ENCODE results near the gene SPRED2.

- TF ChIP-seq HDAC2 (IDR thresholded peaks at IDR 0.05; ENCODE audit: borderline replicate concordance in 1 of 2, low read depth in 2 of 2, low read length in 2 of 2) (no peak), SUZ12 (IDR thresholded peaks at IDR 0.05; ENCODE audit: low read length) (no peak), CTCF (IDR thresholded peaks at IDR 0.05; ENCODE audit: control extremely low read depth in 1 of 3, insufficient read depth in 1 of 3, low read depth in 1 of 3, low read length in 3 of 3) (no peak), EGR1 (IDR thresholded peaks at IDR 0.05; ENCODE audit: borderline replicate concordance, low read depth, low read length) (no peak), SP1 (IDR thresholded peaks at IDR 0.05; ENCODE audit: low read depth, low read length) (no peak), KDM5A (IDR thresholded peaks at IDR 0.05; ENCODE audit: low read length) (no peak), MAX (IDR thresholded peaks at IDR 0.05) (no peak), EZH2 (IDR thresholded peaks at IDR 0.05; ENCODE audit: low read depth, low read length, severe bottlenecking) (no peak), POLR2A (IDR thresholded peaks at IDR 0.05; ENCODE audit: control extremely low read depth in 1 of 2, low read depth in 2 of 2, low read length in 2 of 2) (no peak), CREB1 (IDR thresholded peaks at IDR 0.05) (no peak), RAD21 (IDR thresholded peaks at IDR 0.05 in 1 of 2, conservative IDR thresholded peaks at IDR 0.05 in 1 of 2; ENCODE audit: low read depth in 2 of 2, low read length in 2 of 2) (no peak)
Measured at GRCh38 chr2:65314801-65315441, 117.5 kb downstream of the SPRED2 start.

All from H1 (cell line).